ENCODE results near the gene ACO1. TPM values are rescaled to one million over a fixed set of nuclear protein-coding genes. Genes with fewer than 3 reads are reported as not detected.

ACO1 gene
- total RNA-seq, 1 donor from 2014 or later, result 32.5 TPM

DNA sequence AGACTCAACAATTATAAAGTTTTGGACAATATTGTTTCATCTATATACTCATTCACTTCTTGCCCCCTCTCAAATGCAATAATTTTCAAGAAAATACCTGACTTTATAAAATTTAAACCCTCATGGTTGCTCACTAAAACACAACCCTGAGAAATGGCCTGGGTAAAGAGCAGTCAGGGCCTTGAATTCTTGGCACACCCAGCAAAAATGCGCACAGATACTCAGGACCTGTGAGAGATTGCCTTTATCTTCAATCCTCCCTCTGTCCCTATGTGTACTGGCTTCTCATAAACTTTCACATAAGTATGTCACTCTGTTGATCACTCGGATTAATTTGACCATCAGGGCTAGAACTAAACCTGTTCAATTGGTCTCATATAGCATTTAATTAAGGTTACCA, 12.8 kb upstream of the ACO1 start:
- Mint-ChIP-seq H3K36me3 (no peaks in the 10 kb centered on the region), H3K27me3 (peaks cover 8% of the 10 kb centered on the region), H3K9me3 (no peaks in the 10 kb centered on the region), H3K4me3 (no peak overlapping the region), H3K27ac (no peak overlapping the region), H3K4me1 (ENCODE audit: unreplicated experiment) (no peaks in the 10 kb centered on the region)
- TF ChIP-seq, protein P1, sequence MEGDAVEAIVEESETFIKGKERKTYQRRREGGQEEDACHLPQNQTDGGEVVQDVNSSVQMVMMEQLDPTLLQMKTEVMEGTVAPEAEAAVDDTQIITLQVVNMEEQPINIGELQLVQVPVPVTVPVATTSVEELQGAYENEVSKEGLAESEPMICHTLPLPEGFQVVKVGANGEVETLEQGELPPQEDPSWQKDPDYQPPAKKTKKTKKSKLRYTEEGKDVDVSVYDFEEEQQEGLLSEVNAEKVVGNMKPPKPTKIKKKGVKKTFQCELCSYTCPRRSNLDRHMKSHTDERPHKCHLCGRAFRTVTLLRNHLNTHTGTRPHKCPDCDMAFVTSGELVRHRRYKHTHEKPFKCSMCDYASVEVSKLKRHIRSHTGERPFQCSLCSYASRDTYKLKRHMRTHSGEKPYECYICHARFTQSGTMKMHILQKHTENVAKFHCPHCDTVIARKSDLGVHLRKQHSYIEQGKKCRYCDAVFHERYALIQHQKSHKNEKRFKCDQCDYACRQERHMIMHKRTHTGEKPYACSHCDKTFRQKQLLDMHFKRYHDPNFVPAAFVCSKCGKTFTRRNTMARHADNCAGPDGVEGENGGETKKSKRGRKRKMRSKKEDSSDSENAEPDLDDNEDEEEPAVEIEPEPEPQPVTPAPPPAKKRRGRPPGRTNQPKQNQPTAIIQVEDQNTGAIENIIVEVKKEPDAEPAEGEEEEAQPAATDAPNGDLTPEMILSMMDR (conservative IDR thresholded peaks at IDR 0.05), result no peak
- DNase-seq (ENCODE audit: extremely low spot score, unreplicated experiment), result no peak

DNA sequence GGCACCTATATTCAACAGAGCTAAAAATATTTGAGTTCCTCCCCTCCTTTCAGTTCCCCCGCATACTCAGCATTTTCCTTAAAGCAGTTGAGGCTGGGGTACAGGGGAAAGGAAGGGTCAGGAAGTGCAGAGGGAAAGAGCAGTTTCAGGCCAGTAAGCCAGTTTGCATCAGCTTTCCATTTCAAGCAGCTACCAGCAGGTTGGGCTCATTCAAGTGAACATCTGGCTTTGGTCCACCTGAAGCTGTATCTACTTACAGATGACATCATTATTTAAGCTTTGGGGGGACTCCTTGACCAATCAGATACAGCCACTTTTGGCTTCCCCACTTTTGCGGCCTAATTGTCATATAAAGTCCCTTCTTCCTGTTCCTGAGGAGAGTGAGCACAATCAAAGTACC, 8.2 kb upstream of the ACO1 start:
- Mint-ChIP-seq H3K4me3 (no peak overlapping the region), H3K9me3 (no peaks in the 10 kb centered on the region)
- TF ChIP-seq, protein P1 (conservative IDR thresholded peaks at IDR 0.05), result no peak

DNA sequence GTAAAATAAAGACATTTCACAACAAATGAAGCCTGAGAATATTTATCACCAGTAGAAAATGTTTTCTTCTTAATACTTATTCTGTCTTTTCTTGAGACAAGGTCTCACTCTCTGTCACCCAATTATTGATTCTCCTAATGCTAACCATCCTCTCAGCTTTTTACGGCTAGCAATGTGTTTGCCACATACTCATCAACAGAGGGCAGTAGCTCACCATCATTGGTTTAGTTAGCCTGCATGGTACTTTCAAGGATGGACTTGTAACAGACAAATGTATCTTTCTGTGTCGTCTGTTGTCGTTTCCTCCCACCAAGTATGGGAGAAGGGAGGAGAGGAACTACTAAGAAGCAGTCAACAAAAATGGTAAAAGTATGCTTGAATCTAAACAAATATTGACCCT, 5.9 kb upstream of the ACO1 start:
- peaks cover 49% of the 10 kb centered on the region for H3K27me3 Mint-ChIP-seq
- H3K9me3 Mint-ChIP-seq, result no peaks in the 10 kb centered on the region
- no peaks in the 10 kb centered on the region for H3K36me3 Mint-ChIP-seq
- H3K4me1 Mint-ChIP-seq (ENCODE audit: unreplicated experiment), result no peaks in the 10 kb centered on the region
- TF ChIP-seq, protein P1 (conservative IDR thresholded peaks at IDR 0.05), result peak; percentile 86
- H3K27ac Mint-ChIP-seq, result no peak overlapping the region
- H3K4me3 Mint-ChIP-seq, result no peak overlapping the region
- DNase-seq (ENCODE audit: extremely low spot score, unreplicated experiment), result no peak

More for the DNA sequence above, 8.2 kb upstream of the ACO1 start:
- Mint-ChIP-seq H3K4me1 (ENCODE audit: unreplicated experiment) (no peaks in the 10 kb centered on the region), H3K36me3 (no peaks in the 10 kb centered on the region), H3K27me3 (peaks cover 30% of the 10 kb centered on the region), H3K27ac (no peak overlapping the region)
- DNase-seq (ENCODE audit: extremely low spot score, unreplicated experiment), result no peak

DNA sequence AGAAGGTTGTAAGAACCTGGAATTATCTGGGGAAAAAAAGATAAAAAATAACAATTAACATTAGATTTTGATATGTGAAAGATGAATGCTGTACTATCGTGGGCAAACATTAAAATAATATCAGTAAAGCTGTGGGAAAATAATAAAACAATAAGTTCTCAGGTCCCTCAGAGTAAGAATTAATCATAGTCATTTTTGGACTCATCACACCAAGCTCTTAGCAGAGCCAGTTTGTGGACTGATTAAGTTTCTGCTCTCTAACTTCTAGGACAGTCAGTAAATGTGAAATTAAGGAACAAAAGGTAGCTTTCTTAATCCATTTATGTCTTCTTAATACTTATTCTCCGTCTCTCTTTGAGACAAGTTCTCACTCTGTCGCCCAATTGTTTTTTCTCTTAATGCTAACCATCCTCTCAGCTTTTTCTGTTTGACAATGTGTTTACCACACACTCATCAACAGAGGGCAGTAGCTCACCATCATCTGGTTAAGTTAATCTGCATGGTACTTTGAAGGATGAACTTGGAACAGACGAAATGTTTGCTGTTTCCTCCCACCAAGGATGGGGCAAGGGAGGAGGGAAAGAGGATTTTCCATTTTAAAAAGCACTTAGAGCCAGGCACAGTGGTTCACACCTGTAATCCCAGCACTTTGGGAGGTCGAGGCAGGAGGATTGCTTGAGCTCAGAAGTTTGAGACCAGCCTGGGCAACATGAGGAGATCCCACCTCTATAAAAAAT, 5.3 kb upstream of the ACO1 start:
- Mint-ChIP-seq H3K9me3 (no peaks in the 10 kb centered on the region), H3K4me1 (ENCODE audit: unreplicated experiment) (no peaks in the 10 kb centered on the region), H3K36me3 (no peaks in the 10 kb centered on the region), H3K27me3 (peaks cover 54% of the 10 kb centered on the region), H3K27ac (no peak overlapping the region), H3K4me3 (no peak overlapping the region)
- DNase-seq (ENCODE audit: extremely low spot score, unreplicated experiment), result no peak
- TF ChIP-seq, protein P1 (conservative IDR thresholded peaks at IDR 0.05), result peak; percentile 86

DNA sequence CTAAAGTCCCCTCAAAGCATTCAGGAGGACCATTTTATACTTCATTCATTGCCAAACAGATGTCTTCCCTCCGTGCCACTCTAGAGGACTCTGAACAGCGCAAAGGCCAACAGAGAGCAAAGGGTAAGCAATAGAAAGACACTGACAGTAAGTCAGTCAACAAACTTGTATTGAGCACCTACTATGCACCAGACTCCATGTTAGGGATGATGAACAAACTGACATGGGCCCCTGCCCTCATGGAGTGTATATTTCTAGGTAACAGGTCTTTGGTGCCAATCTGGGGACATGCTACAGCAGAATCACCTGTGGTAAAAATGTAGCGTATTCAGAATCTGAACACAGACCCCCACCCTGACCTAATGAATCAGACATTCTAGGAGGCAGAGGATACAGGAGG, 3.5 kb upstream of the ACO1 start:
- H3K4me1 Mint-ChIP-seq (ENCODE audit: unreplicated experiment), result no peaks in the 10 kb centered on the region
- no peaks in the 10 kb centered on the region for H3K36me3 Mint-ChIP-seq
- TF ChIP-seq, protein P1 (conservative IDR thresholded peaks at IDR 0.05), result no peak
- H3K4me3 Mint-ChIP-seq, result no peak overlapping the region
- H3K27ac Mint-ChIP-seq, result no peak overlapping the region
- H3K9me3 Mint-ChIP-seq, result no peaks in the 10 kb centered on the region
- no peak for DNase-seq (ENCODE audit: extremely low spot score, unreplicated experiment)
- H3K27me3 Mint-ChIP-seq, result peaks cover 54% of the 10 kb centered on the region
